Left cardiac atrium (tissue), 4 donors: ENCODE measurements around the gene SH3RF1. TPM values are rescaled to one million over a fixed set of nuclear protein-coding genes. Genes with fewer than 3 reads are reported as not detected.

Experiments
- ATAC-seq, 2 donors: fragments of 200-7000 bp; cut with Tn5 transposase; one replicate each; pipeline ENCODE4 v1.9.1; 2020; ENCODE audit warnings: mild to moderate bottlenecking in 2 of 2, moderate library complexity in 2 of 2
- DNase-seq: peaks from one replicate; pipeline ENCODE4 v3.0.0-alpha.2; 2020
- intact Hi-C, 2 donors: fragments of 100-400 bp; cut with DNase I; formaldehyde crosslinking; loops; one replicate each; pipeline versions ENCODE4 v1.14.1 to v1.15.1; 2022 to 2023
- total RNA-seq, 2 donors: library from RNA; stranded (reverse); fragmentation: NEBNext Ultra II Directional; extraction: Animal tissue kit (Norgen Biotek cat#: 25700); gene quantifications; one replicate each; pipeline ENCODE4 v1.2.1, GENCODE V29; 2021
- donor health status: DM: no; HTN: yes; CAD: no.
- donor health status: DM: no; HTN: yes; CAD: no; lungs with severe emphysema.
- donor health status: DM: yes; HTN: yes; CAD: no.
- donor health status: Dilated cardiomyopathy.

The SH3RF1 gene
- total RNA-seq, 2 donors from 2014 or later, result 8.7 to 12.8 TPM

DNA sequence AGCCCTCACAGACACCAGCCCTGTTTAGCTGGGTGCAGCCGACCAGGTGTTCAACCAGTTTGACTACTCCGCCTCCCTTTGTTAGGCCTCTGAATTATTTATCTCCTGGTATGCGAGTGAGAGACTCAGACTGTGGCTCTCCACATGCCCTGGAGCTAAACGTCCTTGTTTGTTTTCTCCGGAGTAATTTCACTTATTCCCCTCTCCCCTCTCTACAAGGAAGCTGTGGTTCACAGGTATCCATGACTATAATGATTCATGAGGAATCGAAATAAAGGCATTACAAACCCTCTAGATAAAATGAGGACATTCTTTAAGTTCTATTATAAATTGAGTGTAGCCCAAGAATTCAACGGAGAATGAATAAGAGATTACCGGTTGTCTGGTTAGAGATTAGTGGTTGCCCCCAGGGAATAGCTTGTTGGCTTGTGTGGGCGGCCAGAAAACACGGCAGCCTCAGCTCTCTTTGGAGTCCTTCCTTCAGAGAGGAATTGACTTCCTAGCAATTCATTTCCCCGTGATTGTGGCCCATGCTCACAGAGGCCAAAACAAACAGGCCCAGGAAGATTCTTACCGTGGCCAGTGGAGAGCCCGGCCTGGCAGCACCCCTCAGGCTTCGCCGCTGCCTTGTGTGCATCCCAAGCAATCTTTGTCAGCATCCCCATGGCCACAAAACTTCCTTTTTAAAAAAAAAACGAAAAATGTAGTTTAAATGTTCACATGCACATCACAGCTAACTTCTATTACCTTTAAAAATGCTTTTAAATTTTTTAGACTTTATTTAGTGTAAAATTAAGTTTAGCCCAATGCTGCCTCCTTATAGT is 200.5 kb downstream of the SH3RF1 start:
- ATAC-seq (peak; percentile 66 to 77), DNase-seq (peak; percentile 34)
- intact Hi-C loops, result no loop called here

DNA sequence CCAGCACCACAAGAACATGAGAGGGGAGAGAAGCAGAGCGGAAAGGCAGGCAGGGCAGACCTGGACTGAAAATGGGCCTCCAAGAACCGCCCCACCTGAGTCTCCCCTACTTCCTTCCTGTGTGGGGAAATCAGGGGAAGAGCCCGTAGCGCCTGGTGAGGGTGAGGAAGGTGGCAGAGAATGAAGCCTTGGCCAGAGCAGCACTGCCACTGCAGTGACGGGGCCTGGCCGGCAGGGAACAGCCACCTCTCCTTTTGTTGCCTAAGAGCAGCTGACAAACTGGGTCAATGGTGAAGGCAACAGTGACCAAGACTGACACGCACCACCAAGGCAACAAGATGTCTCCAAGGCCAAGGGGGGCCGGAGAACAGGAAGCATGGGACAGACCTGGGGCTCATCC is 202.3 kb downstream of the SH3RF1 start:
- ATAC-seq, result no peak
- no peak for DNase-seq
- intact Hi-C loops, result no loop called here

DNA sequence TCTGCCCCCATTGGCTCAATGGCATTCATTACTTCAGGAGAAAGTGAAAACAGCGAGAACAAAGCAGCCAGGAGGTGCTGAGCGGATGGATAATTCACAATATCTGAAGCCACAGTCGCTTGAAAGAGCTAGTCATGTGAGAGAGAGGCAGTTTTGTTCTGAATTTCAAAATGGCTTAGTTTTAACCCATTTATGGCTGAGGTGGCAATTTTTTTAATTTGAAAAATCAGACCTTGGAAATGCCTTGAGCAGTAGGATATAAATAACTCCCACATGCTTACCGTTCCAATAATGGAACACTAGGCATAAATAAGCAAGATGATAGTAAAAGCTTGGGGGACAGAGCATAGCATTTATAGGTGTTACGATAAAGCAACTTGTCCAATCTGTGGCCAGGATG is 203.8 kb downstream of the SH3RF1 start:
- ATAC-seq, result no peak
- no peak for DNase-seq
- intact Hi-C loops, result no loop called here

DNA sequence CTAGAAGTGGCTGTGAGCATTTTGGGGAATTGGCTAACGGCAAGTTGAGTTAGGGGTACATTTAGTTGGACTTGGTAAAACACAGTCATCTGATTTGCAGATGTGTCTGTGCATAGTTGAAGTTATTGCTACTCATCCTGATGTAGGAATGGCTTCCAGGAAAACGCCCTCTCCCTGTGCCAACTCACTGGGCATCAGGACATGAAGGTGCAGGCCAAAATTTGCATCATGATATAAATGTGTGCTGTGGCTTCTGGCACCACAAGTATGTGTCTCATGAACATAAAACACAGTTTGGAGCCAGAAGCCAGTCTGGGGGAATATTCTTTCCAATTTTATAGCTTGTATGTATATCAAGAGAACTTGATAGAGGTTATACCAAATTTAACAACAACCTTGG is 206.5 kb downstream of the SH3RF1 start:
- no peak for DNase-seq
- peak in 1 of 2 donors; percentile 23 for ATAC-seq
- intact Hi-C loops, result loop anchor here in 1 of 2 donors (5.0 kb wide), 1 partner anchor 68 kb away; no protein-coding TSS in a partner anchor

DNA sequence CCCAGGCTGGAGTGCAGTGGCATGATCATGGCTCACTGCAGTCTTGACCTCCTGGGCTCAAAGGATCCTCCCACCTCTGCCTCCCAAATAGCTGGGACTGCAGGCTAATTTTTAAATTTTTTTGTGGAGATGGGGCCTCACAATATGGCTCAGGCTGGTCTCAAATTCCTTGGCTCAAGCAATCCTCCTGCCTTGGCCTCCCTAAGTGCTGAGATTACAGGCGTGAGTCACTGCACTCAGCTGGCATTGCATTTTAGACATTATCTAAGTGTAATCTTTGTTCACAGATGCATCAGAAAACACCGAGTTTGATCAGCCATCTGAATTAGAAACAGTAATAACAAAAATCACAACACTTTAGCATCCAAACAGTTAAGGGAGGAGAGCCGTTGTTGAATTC is 207.3 kb downstream of the SH3RF1 start:
- ATAC-seq, result no peak
- intact Hi-C loops, result loop anchor here in 1 of 2 donors (5.0 kb wide), 1 partner anchor 69 kb away; no protein-coding TSS in a partner anchor
- DNase-seq, result no peak

DNA sequence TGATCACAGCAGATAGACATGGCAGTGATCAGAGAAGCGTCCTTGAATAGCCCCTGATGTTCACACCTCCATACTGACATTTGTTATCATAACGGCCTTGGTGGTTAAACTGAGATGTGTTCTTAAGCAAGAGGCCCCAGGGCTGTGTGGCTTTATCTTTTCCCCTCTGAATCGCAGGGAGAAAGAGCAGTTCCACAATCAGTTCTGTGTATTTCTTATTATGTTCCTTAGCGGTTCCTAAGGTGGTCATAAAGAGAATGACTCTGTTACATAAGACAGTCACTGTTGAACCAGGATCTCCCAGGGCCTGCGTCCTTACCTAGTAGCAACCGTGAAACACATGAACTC is 207.9 kb downstream of the SH3RF1 start:
- no peak for DNase-seq
- ATAC-seq, result peak; percentile 74 to 76
- intact Hi-C loops, result loop anchor here in 1 of 2 donors (5.0 kb wide), 1 partner anchor 69 kb away; no protein-coding TSS in a partner anchor

DNA sequence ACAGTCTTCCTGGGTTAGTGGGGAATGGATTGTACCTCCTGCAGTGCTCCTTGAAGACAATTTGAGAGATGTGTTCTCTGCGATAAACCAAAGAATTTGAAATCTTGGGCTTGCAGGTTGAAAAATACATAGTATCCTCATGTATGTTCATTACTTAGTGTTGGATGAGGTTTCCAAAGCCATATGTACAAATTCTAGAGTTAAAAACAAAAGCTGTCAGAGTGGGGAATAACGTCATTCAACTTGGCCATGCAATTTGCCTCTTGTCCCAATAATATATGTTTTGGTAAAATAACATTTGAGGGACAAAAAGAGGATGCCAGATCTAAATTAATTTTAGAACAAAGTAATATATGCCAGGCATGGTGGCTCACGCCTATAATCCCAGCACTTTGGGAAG is 209.4 kb downstream of the SH3RF1 start:
- no peak for DNase-seq
- no peak for ATAC-seq
- intact Hi-C loops, result loop anchor here in 1 of 2 donors (5.0 kb wide), 1 partner anchor 71 kb away; no protein-coding TSS in a partner anchor

DNA sequence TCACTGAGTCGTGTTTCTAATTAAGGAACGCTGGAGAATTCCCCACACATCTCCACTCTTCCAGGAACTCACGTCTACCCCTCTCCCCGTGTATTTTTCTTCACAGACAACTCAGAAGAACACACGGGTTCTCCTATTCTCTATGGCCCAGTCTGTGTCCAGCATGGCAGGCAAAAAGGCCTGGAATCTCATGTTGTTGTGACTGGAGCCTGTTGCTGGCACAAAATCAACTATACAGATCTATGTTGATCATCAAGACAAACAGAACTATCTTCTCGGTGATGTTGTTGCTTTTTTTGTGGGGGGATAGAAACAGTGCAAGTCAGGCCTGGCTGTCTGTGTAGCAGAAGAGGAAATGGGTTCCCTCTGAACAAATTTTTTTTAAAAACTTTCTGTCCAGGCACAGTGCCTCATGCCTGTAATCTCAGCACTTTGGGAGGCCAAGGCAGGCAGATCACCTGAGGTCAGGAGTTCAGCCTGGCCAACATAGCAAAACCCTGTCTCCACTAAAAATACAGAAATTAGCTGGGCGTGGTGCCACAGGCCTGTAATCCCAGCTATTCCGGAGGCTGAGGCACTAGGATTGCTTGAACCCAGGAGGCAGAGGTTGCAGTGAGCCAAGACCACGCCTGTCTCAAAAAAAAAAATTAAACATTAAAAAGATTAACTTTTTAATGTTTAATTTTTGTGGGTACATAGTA is 210.2 kb downstream of the SH3RF1 start:
- intact Hi-C loops, result loop anchor here in 1 of 2 donors (5.0 kb wide), 1 partner anchor 72 kb away; no protein-coding TSS in a partner anchor
- DNase-seq (peak; percentile 34), ATAC-seq (no peak)

DNA sequence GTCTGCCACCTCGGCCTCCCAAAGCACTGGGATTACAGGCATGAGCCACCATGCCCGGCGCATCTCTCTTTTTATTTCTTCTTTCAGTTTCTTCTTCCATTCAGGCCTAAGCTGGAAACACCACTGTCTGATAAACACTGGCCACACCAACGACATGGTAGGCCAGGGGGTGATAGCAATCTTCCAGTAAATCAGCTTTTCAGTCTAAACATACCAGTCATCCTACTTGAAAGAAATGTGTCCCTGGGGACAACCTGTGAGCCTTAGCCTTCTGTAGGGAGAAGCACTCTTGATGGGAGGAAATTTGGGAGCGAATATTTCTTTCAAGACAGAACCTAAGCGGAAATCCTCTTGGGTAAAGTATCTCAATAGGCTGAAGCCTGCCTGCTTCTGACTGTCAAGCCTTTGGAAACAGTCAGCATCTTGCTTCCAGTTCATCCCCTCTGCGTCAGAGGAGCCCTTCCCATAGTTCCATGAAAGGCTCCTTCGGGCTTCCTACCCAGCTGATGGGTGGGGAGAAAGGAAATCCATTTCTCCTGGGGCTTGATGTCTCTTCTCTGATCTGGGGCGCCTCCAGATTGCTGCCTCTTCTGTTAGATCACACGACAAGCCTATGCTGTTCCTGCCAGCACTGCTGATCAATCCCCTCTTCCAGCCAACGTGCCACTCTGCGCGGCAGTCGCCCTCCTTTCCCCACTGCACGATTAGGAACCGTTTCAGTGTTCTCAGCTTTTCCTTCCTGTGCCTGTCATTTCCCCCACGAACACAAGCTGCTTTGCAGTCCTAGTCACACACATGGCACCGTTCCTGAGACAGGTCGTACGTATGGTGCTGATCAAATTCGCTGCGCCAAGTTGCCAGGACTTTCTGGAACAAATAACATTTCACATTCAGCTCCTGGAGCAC is 211.2 kb downstream of the SH3RF1 start:
- ATAC-seq, result peak; percentile 43 to 48
- intact Hi-C loops, result loop anchor here in 1 of 2 donors (5.0 kb wide), 1 partner anchor 73 kb away; no protein-coding TSS in a partner anchor
- peak; percentile 81 for DNase-seq

DNA sequence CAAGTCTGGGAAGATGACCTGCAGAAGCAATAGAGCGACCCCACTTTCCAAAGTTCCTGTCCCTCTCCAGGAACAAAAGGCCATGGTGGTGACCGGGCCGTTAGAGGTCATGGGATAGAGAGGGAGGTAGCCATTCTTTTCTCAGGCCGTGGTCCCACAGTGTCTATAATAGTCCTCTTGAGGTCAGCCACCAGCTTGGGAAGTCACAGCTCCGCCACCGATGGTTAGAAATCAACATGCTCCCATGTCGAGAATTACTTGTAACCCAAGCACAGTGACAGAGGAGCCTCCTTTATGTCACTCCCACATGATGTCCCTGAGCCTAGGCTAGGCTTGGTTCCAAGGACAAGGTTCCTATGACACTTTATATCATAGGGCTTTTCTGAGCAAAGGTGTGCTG is 212.4 kb downstream of the SH3RF1 start:
- intact Hi-C loops, result no loop called here
- DNase-seq (no peak), ATAC-seq (peak; percentile 6 to 32)

DNA sequence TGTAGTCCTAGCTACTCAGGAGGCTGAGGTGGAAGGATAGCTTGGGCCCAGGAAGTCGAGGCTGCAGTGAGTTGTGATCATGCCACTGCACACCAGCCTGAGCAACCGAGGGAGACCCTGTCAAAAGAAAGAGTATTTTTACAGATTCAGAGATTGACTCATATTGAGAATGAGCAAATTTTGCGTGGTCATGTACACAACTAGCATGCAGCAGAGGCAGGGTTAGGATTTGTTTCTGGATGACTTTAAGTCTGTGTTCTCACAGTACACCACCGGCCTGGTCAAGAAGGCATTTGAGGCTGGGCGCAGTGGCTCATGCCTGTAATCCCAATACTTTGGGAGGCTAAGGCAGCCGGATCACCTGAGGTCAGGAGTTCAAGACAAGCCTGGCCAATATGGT is 215.9 kb downstream of the SH3RF1 start:
- ATAC-seq (no peak), DNase-seq (no peak)
- intact Hi-C loops, result no loop called here

DNA sequence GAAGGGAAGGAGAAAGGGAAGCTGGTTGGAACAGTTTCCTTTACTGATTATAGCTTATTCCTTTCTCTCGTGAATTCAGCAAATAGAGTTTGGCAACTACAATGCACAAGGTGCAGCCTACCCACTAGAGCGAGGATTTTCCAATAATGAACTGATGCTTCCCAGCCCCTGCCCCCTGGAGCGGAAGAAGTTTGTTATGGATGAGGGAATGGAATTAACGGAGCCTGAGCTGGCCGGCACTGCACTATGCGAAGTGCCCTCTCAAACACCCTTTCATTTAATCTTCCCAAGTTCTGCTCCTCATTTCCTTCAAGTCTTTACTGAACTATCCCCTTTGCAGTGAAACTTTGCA is 218.2 kb downstream of the SH3RF1 start:
- ATAC-seq (no peak), DNase-seq (no peak)
- intact Hi-C loops, result no loop called here

DNA sequence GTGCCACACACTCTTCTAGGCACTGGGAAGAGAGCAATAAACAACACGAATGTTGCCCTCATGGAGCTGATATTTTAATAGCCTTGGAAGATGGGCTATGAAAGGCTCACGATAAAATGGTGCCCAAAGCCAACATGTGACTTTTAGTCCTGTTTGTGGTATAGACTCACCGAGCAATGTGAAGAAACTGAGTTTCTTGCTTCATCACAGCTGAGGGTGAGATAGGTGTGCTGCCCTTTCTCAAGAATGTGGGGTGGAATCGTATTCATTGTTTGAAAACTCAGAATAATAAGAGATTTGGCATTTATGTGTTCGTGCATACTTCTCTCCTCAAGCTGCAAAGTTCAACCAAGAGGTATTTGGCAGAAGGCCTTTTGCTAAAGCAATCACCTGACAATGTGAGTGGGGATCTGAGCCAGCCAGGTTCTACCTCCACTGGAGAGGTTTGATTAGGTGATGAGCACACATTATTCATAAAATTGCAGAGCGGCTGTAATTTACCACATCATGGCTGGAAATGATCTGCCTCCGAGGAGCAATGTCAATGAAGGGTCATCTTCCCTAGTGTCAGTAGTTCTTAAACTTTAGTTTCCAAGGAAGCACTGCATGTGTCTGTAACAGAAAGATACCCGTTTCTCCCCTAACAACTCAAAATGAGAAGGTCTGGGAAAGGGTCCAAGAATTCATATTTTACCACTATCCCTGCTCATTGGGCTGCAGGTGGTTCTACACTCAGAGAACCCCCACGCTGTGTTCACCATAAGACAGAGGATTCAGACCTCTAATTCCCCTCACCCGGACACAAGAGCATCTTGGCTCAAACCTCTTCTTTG is 218.8 kb downstream of the SH3RF1 start:
- intact Hi-C loops, result no loop called here
- ATAC-seq, result peak in 1 of 2 donors; percentile 69

DNA sequence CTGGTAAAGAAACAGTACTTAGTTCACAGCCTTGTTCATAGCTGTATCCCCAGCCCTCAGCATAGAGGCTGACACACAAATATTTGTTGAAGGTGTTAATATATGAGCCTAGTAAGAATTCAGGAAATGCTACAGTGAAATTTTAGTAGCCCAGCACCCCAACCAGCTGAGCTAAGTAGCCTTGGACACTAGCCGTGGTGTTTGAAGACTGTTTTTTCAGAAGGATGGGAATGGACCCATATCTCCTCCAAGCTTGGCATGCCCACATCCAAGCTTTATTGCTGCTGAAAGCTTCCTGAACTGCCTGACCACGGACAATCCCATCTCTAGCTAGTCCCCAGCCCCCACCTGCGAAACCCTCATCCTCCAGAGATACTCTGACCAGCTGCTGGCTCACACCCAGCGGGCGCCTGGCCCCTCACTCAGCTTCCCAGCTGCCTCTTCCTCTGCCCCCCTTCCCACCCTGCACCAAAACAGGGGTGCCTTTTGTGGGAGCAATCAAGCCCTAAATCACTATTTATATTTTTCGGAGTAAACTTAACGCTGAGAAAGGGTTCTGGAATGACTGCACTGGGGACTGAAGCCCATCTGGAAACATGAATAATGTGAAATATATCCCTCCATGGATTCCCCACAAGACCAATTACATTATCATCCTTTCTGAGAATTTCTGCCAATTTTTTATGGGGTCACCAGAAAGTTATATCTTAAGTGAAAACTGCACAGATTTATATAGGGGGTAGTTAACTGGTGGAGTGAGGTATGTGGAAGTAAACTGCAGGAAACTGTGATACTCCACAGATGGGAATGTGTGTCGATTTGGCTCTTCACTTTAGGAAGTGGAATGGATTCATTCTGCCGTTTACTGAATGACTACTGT is 219.6 kb downstream of the SH3RF1 start:
- DNase-seq, result no peak
- intact Hi-C loops, result no loop called here
- peak; percentile 5 to 9 for ATAC-seq

More for the DNA sequence above, 218.8 kb downstream of the SH3RF1 start:
- DNase-seq, result no peak

DNA sequence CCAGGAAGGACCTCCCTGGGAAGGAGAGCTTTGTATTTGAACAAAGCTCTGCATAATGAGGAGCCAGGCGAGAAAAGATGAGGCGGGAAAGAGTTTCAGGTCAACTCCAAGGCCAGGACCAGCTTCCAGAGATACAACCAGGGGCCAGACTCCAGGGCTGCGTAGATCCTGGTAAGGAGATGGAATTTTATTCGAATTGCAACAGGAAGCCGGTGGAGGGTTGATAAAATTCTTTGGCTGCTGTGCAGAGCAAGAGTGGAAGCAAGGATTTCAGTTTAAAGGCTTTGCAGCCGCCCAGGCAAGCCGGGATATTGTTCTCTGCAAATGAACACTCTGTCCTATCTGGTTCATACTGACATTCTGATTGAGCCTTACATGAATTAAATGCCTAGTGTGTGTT is 220.5 kb downstream of the SH3RF1 start:
- DNase-seq (peak; percentile 61), ATAC-seq (peak; percentile 59 to 71)
- intact Hi-C loops, result no loop called here

DNA sequence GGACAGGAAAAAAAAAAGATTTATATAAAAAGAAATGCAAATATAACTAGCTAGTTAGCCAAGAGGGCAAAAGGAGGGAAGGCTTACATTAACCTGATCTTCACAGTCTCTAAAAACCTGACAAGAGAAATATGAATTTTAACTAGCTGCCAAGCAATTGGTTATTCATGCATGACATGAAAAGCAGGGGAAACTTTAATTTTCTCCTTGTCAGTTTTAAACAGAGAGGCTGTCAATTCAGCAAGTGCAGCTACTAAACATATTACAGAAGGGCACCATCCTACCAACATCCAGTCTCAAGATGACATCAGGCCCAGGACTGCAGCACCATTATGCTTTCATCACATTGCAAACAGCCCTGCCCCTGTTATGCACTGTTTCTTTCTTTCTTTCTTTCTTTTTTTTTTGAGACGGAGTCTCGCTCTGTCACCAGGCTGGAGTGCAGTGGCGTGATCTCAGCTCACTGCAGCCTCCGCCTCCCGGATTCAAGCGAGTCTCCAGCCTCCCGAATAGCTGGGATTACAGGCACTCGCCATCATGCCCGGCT is 221.8 kb downstream of the SH3RF1 start:
- no peak for ATAC-seq
- intact Hi-C loops, result no loop called here

DNA sequence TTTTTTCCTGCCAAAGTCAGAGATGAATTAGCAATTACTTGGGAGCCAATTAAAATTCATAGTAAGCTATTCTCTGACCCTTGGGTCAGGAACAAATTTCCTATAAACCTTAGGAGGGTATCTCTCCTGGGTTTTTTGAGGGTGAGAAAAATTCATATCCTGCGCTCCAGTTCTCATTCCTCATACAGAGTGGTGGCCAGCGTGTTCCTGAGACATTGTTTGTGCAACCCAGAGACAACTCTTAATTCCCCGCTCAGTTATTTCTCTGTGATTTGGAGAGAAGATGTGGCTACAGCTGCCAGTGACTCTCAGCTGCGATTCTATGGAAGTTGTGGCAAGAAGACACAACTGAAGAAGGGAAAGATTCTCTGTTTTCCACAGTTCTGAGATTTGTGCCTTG is 222.8 kb downstream of the SH3RF1 start:
- ATAC-seq (peak in 1 of 2 donors; percentile 28), DNase-seq (no peak)
- intact Hi-C loops, result no loop called here

More for the DNA sequence above, 221.8 kb downstream of the SH3RF1 start:
- no peak for DNase-seq
